NT2/D1 (cell line): Measurements from ENCODE around the gene CARD18.

Source experiments
- SUZ12 ChIP-seq: IDR thresholded peaks from 2 replicates; pipeline ENCODE4 v1.6.1; 2011; ENCODE audit not compliant: insufficient read length, insufficient read depth; ENCODE audit errors: extremely low read depth
- YY1 ChIP-seq: IDR thresholded peaks from 2 replicates; pipeline ENCODE4 v1.6.1; 2011; ENCODE audit not compliant: insufficient read length, insufficient read depth
- ZNF274 ChIP-seq: IDR thresholded peaks from 2 replicates; pipeline ENCODE4 v1.6.1; 2011; ENCODE audit warnings: mild to moderate bottlenecking, low read depth, low read length

DNA sequence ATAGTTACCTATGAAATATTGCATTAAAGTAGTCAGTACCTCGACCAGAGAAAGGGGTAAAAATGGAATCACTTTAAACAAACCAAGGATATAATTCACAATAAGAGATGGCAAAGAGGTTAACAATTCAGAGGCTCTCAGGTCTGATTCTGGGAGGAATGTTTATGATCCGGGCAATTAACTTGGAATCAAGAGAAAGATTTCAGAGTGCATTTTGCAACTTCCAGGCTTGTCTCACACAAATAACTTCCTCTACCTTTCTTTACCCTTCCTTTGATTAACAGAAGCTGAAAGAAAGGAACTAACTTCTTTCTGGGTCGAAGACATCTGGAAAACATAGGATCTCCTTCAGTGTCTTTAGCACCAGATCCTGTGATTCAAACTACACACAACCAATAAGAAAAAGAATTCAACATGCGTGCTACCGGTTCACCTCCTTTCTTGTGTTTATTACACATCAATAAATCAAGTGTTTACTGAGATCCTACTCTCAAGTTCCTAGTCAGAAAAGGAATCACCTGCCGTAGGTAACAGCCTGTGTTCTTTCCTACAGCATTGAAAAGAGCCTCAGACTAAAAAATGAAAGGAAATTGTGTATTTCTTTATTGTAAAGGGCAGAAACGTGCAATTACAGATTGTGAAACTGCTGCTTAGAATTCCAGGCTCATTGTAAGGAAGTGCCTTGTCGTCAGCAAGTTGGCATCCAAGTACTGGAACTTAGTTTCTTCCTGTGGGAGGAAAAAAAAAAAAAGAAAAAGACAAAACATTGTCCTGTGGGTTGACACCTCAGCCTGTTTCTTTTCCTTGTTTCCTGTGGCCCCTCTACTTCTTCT, 29.5 kb downstream of the CARD18 start:
- no peak for TF ChIP-seq ZNF274
- no peak for TF ChIP-seq YY1
- TF ChIP-seq SUZ12: no peak
